HepG2 (cell line): ENCODE measurements around the gene CPEB3. TPM values are rescaled to one million over a fixed set of nuclear protein-coding genes. Genes with fewer than 3 reads are reported as not detected.

ENCODE experiments used
- BORCS8-MEF2B ChIP-seq: sonication (generic); formaldehyde crosslinking; IDR thresholded peaks from 2 replicates; pipeline ENCODE4 v1.8.0; 2022; ENCODE audit warnings: mild to moderate bottlenecking, missing genetic modification reagents
- CREB1 ChIP-seq, 2 experiments: fragments of 450-650 bp in 1 of 2; IDR thresholded peaks; 2 replicates each; pipeline ENCODE4 v1.6.1; 2016 to 2017; ENCODE audit warnings: control low read depth in 1 of 2, mild to moderate bottlenecking in 1 of 2, missing compliant biosample characterization in 1 of 2, missing genetic modification characterization in 1 of 2
- DNMT3B ChIP-seq: conservative IDR thresholded peaks from 2 replicates; pipeline ENCODE4 v1.6.1; 2016; ENCODE audit warnings: missing biosample characterization, control low read depth
- DPF2 ChIP-seq: sonication (generic); formaldehyde crosslinking; IDR thresholded peaks from 2 replicates; pipeline ENCODE4 v1.4.0; 2020; ENCODE audit warnings: mild to moderate bottlenecking, low read depth, missing genetic modification reagents, borderline replicate concordance
- RXRA ChIP-seq: sonication (generic); formaldehyde crosslinking; IDR thresholded peaks from 2 replicates; pipeline ENCODE4 v1.5.1; 2020; ENCODE audit warnings: missing genetic modification reagents
- SP1 ChIP-seq, 2 experiments: fragments of 450-650 bp in 1 of 2; sonication (generic) in 1 of 2; formaldehyde crosslinking in 1 of 2; IDR thresholded peaks; 2 replicates each; pipeline versions ENCODE4 v1.4.0 to v1.6.1; 2016 to 2020; ENCODE audit warnings: missing genetic modification reagents in 1 of 2
- THYN1 ChIP-seq: sonication (generic); formaldehyde crosslinking; IDR thresholded peaks from 2 replicates; pipeline ENCODE4 v1.8.1; 2023; ENCODE audit warnings: low read depth, mild to moderate bottlenecking, moderate library complexity, missing genetic modification reagents, borderline replicate concordance
- TP53 ChIP-seq: sonication (generic); formaldehyde crosslinking; conservative IDR thresholded peaks from 2 replicates; pipeline ENCODE4 v1.4.0; 2020; ENCODE audit warnings: missing genetic modification reagents
- ZNF282 ChIP-seq: fragments of 450-650 bp; IDR thresholded peaks from 2 replicates; pipeline ENCODE4 v1.6.1; 2018; ENCODE audit not compliant: partially characterized antibody
- ZNF333 ChIP-seq: sonication (generic); formaldehyde crosslinking; IDR thresholded peaks from 2 replicates; pipeline ENCODE4 v1.4.0; 2020; ENCODE audit warnings: mild to moderate bottlenecking, missing genetic modification reagents, borderline replicate concordance
- ZNF776 ChIP-seq: sonication (generic); formaldehyde crosslinking; IDR thresholded peaks from 2 replicates; pipeline ENCODE4 v1.4.0; 2020; ENCODE audit warnings: mild to moderate bottlenecking, missing genetic modification reagents
- ZNF816 ChIP-seq: sonication (generic); formaldehyde crosslinking; IDR thresholded peaks from 2 replicates; pipeline ENCODE4 v1.8.0; 2022; ENCODE audit warnings: missing genetic modification reagents, mild to moderate bottlenecking, borderline replicate concordance
- ZNF891 ChIP-seq: sonication (generic); formaldehyde crosslinking; IDR thresholded peaks from 2 replicates; pipeline ENCODE4 v1.5.0; 2020; ENCODE audit warnings: mild to moderate bottlenecking, missing genetic modification reagents
- polyA plus RNA-seq, 8 experiments: library from polyadenylated mRNA; depleted of rRNA in 3 of 8; stranded (reverse) in 7 of 8; unstranded in 1 of 8; fragments of >200 nt; fragmentation: Illumina TruSeq in 4 of 8; extraction: Trizol in 4 of 8; gene quantifications; 2 replicates each; pipeline versions ENCODE4 v1.2.1 to v1.2.3, GENCODE V29; 2011 to 2016; ENCODE audit warnings: low read depth in 4 of 8, missing spikeins in 1 of 8, mixed read lengths in 1 of 8; ENCODE audit not compliant: insufficient read depth in 1 of 8
- total RNA-seq, 5 experiments: library from RNA; depleted of rRNA; stranded (reverse); fragments of >200 nt; fragmentation: Illumina TruSeq; extraction: Trizol; gene quantifications; 2 replicates each; pipeline ENCODE4 v1.2.3, GENCODE V29; 2016; ENCODE audit warnings: low read depth in 1 of 5
- TF ChIP-seq, protein P1 (sequence below): sonication (generic); formaldehyde crosslinking; IDR thresholded peaks from 2 replicates; pipeline ENCODE4 v1.4.0; 2020; ENCODE audit warnings: missing genetic modification reagents
- TF ChIP-seq, protein P2 (sequence below): sonication (generic); formaldehyde crosslinking; IDR thresholded peaks from 2 replicates; pipeline ENCODE4 v1.4.0; 2020; ENCODE audit warnings: missing genetic modification reagents
- TF ChIP-seq, protein P3 (sequence below): sonication (generic); formaldehyde crosslinking; IDR thresholded peaks from 2 replicates; pipeline ENCODE4 v1.4.0; 2020; ENCODE audit warnings: missing genetic modification reagents
- TF ChIP-seq, protein P4 (sequence below): sonication (generic); formaldehyde crosslinking; IDR thresholded peaks from 2 replicates; pipeline ENCODE4 v1.4.0; 2020; ENCODE audit warnings: low read depth, mild to moderate bottlenecking, missing genetic modification reagents
- TF ChIP-seq, protein P5 (sequence below): sonication (generic); formaldehyde crosslinking; IDR thresholded peaks from 2 replicates; pipeline ENCODE4 v1.8.0; 2022; ENCODE audit warnings: mild to moderate bottlenecking, missing genetic modification reagents, borderline replicate concordance

The CPEB3 gene
- total and polyA plus RNA-seq, 2 of the 13 experiments (the other 11 are each of a cell fraction or from before 2014, with no cell fraction given) = 0.66 to 0.70 TPM

DNA sequence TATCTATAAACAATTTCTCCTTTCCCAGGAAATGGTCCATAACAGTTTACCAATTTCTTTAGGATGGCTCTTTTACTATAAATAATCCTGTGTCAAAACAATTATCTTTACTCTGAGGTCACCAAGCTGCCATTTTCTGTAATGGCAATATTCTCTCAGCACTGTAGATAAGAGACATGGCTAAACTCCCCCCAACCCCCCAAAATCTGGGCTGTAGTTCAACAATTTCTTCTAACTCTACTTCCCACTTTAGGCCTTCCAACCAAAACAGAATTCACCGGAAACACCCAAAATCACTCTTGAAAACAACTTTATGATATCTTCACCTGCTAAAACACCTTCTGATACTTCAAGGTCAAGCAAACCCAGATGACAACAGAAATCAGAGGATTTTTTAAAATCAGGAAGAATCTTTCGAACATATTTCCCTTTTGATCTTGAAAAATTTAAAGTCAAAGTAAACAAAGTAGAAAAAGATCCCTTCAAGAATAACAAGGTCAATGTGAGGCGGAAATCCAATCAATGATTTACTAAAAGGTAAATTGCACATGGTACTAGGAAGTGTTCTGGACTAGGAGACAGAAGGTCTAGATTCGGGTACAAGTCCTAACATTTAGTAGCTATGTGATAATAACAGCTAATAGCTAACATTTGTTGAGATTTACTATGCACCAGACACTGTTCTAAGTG is 176.8 kb downstream of the CPEB3 start (continued):
- TF ChIP-seq, protein P1, sequence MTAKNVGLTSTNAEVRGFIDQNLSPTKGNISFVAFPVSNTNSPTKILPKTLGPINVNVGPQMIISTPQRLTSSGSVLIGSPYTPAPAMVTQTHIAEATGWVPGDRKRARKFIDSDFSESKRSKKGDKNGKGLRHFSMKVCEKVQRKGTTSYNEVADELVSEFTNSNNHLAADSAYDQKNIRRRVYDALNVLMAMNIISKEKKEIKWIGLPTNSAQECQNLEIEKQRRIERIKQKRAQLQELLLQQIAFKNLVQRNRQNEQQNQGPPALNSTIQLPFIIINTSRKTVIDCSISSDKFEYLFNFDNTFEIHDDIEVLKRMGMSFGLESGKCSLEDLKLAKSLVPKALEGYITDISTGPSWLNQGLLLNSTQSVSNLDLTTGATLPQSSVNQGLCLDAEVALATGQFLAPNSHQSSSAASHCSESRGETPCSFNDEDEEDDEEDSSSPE (CRISPR knock-in tag) = no peak
- TF ChIP-seq, protein P2, sequence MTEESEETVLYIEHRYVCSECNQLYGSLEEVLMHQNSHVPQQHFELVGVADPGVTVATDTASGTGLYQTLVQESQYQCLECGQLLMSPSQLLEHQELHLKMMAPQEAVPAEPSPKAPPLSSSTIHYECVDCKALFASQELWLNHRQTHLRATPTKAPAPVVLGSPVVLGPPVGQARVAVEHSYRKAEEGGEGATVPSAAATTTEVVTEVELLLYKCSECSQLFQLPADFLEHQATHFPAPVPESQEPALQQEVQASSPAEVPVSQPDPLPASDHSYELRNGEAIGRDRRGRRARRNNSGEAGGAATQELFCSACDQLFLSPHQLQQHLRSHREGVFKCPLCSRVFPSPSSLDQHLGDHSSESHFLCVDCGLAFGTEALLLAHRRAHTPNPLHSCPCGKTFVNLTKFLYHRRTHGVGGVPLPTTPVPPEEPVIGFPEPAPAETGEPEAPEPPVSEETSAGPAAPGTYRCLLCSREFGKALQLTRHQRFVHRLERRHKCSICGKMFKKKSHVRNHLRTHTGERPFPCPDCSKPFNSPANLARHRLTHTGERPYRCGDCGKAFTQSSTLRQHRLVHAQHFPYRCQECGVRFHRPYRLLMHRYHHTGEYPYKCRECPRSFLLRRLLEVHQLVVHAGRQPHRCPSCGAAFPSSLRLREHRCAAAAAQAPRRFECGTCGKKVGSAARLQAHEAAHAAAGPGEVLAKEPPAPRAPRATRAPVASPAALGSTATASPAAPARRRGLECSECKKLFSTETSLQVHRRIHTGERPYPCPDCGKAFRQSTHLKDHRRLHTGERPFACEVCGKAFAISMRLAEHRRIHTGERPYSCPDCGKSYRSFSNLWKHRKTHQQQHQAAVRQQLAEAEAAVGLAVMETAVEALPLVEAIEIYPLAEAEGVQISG = no peak
- 0 out of 2 replicates have a peak, but pooled peaks have one; percentile 31 for TF ChIP-seq DPF2 (CRISPR knock-in tag)
- TF ChIP-seq, protein P3, sequence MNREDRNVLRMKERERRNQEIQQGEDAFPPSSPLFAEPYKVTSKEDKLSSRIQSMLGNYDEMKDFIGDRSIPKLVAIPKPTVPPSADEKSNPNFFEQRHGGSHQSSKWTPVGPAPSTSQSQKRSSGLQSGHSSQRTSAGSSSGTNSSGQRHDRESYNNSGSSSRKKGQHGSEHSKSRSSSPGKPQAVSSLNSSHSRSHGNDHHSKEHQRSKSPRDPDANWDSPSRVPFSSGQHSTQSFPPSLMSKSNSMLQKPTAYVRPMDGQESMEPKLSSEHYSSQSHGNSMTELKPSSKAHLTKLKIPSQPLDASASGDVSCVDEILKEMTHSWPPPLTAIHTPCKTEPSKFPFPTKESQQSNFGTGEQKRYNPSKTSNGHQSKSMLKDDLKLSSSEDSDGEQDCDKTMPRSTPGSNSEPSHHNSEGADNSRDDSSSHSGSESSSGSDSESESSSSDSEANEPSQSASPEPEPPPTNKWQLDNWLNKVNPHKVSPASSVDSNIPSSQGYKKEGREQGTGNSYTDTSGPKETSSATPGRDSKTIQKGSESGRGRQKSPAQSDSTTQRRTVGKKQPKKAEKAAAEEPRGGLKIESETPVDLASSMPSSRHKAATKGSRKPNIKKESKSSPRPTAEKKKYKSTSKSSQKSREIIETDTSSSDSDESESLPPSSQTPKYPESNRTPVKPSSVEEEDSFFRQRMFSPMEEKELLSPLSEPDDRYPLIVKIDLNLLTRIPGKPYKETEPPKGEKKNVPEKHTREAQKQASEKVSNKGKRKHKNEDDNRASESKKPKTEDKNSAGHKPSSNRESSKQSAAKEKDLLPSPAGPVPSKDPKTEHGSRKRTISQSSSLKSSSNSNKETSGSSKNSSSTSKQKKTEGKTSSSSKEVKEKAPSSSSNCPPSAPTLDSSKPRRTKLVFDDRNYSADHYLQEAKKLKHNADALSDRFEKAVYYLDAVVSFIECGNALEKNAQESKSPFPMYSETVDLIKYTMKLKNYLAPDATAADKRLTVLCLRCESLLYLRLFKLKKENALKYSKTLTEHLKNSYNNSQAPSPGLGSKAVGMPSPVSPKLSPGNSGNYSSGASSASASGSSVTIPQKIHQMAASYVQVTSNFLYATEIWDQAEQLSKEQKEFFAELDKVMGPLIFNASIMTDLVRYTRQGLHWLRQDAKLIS (CRISPR knock-in tag) = no peak
- TF ChIP-seq, protein P4, sequence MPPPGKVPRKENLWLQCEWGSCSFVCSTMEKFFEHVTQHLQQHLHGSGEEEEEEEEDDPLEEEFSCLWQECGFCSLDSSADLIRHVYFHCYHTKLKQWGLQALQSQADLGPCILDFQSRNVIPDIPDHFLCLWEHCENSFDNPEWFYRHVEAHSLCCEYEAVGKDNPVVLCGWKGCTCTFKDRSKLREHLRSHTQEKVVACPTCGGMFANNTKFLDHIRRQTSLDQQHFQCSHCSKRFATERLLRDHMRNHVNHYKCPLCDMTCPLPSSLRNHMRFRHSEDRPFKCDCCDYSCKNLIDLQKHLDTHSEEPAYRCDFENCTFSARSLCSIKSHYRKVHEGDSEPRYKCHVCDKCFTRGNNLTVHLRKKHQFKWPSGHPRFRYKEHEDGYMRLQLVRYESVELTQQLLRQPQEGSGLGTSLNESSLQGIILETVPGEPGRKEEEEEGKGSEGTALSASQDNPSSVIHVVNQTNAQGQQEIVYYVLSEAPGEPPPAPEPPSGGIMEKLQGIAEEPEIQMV (CRISPR knock-in tag) = no peak
- no peak for TF ChIP-seq CREB1 (IDR thresholded peaks at IDR 0.05)
- peak; percentile 51 for TF ChIP-seq CREB1 (CRISPR knock-in tag; IDR thresholded peaks at IDR 0.05)
- TF ChIP-seq ZNF282 = no peak
- TF ChIP-seq ZNF776 = no peak
- TF ChIP-seq RXRA (CRISPR knock-in tag) = no peak
- no peak for TF ChIP-seq DNMT3B
- TF ChIP-seq THYN1 (CRISPR knock-in tag) = no peak
- TF ChIP-seq, protein P5, sequence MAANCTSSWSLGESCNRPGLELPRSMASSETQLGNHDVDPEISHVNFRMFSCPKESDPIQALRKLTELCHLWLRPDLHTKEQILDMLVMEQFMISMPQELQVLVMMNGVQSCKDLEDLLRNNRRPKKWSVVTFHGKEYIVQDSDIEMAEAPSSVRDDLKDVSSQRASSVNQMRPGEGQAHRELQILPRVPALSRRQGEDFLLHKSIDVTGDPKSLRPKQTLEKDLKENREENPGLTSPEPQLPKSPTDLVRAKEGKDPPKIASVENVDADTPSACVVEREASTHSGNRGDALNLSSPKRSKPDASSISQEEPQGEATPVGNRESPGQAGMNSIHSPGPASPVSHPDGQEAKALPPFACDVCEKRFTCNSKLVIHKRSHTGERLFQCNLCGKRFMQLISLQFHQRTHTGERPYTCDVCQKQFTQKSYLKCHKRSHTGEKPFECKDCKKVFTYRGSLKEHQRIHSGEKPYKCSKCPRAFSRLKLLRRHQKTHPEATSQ (CRISPR knock-in tag) = no peak
- TF ChIP-seq SP1 (IDR thresholded peaks at IDR 0.05) = no peak
- no peak for TF ChIP-seq SP1 (CRISPR knock-in tag; IDR thresholded peaks at IDR 0.05)
- TF ChIP-seq TP53 (CRISPR knock-in tag) = no peak
- no peak for TF ChIP-seq ZNF333 (CRISPR knock-in tag)
- TF ChIP-seq ZNF816 (CRISPR knock-in tag) = no peak
- no peak for TF ChIP-seq ZNF891 (CRISPR knock-in tag)
- TF ChIP-seq BORCS8-MEF2B (CRISPR knock-in tag) = no peak
